RPMI8226 (cell line): ENCODE data around the gene SYCN.

Experiments used
- DNase-seq: peaks from one replicate; pipeline ENCODE4 v3.0.0-alpha.2; 2015

The SYCN gene

DNA sequence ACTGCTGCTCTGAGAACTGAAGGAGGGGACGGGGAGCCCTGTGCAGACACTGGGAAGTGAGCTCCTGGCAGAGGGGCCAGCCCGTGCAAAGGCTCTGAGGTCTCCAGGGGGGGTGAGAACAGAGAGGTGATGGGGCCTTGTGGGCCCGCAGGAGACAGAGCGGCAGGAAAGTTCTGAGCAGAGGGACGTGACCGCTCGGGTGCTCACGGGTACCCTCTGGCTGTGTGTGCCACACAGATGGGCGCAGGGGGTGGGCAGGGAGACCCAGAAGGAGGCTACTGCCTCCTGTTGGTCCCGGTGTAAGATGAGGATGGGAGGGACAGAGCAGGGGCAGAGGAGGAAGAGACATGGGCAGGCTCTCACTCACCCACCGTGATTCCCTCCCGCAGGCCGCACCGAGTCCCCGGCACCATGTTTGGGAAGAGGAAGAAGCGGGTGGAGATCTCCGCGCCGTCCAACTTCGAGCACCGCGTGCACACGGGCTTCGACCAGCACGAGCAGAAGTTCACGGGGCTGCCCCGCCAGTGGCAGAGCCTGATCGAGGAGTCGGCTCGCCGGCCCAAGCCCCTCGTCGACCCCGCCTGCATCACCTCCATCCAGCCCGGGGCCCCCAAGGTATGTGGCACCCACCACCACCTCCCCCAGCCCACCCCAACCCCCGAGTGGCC, 34.8 kb downstream of the SYCN start:
- no peak for DNase-seq

DNA sequence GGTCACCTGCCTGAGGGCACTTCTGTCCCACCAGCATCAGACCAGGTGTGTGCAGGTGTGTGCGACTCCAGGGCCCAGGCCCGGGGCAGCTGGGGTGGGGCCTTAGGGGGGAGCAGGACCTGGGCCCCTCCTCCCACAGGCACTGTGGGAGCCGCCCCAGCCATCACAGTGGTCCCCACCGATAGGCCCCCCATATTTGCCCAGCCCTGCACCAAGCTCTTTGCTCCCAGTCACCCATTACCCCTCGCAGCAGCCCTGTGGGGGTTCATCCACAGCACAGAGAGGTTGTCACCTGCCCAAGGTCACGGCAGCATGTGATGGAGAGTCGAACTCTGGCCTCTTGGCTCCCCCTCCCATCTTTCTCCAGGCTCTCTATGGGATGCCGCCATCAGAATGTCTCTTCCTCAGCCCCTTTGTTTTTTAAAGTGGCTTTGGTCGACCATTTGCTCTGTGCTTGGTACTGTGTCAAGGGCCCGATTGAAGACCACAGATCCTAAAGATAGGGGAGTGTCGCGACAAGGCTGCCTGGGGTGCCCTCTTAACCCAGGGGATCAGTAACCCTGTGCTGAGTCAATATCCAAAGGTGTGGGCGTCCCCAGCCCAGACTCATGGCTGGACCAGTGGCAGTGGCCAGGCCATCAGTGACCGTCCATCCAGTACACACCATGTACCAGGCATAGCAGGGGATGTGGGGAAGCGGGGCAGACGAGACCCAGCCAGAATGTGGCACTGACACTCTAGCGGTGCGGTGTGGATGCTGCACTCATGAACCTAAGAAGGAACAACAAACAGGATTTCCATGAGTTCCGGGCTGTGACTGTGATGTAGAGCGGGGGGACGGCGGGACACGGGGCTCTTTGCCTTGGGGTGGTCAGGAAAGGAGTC, 35.6 kb downstream of the SYCN start:
- no peak for DNase-seq

DNA sequence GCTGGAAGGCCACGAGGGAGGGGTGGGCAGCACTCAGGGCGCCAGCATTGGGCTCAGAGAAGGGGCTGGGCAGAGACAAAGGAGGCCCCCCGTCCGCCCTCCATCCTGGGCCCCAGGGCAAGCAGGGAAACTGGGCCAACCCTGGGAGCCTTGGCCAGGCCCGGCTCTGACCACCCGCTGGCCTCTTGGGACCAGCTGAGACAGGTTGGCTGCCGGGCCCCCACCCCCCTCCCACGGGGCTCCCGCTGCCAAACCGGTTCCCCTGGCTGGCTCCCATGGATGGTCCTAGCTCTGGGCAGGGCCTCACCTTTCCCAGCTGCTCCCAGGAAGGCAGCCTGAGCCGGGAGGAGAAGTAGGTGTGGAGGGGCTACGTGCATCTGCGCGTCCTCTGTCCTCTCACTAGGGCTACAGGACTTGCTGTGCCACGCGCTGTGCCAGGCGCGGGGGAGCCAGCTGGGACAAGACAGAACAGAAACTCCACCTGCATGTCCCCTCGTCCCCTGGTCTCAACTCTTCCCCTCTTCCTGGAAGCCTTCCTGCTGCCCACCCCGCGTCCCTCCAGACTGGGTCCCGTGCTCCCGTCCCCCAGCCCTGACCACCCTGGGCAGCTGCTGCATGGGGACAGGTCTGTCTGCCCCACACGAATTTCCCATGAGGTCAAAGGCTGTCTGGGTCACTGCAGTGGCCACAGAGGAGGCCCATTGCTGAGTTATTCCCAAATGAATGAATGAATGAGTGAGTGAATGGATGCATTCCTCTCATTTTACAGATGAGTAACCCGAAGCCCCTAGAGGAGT, 36.4 kb downstream of the SYCN start:
- no peak for DNase-seq

DNA sequence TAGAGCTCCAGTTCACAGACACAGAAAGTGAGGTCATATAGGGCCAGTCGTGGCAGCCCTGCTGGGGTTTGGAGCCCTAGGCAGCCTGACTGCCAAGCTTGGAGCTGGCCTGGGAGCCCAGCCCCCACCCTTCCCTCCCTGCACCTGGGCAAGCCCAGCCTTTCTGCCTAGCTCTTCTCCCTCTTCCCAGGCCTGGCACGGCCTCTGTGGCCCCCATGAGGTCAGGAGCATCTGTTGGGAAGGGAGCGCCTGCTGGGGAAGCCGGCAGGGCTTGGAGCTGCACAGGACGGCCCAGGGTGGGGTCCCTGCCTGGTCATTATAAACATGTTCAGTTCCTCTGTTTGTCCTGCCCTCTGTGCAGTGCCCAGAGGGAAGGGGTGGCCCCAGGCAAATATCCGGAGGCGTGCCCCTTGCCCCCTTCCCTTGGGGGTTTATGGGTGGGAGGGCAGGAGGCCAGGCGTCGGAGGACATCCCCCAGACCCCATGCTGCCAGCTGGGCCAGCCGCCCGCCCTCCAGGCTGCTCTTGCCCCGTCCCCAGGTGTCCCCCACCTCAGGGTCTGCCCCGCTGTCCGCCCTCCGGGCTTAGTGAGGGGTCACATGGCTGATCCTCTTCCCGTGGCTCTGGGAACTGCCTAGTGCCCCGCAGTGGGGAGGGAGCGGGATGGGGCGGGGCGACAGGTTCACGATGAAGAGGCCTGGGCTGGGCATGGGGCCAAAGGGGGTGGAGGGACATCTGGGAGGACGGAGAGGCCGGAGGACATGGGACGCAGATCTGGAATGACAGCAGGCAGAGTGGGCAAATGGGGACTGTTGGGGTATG, 37.3 kb downstream of the SYCN start:
- DNase-seq: no peak

DNA sequence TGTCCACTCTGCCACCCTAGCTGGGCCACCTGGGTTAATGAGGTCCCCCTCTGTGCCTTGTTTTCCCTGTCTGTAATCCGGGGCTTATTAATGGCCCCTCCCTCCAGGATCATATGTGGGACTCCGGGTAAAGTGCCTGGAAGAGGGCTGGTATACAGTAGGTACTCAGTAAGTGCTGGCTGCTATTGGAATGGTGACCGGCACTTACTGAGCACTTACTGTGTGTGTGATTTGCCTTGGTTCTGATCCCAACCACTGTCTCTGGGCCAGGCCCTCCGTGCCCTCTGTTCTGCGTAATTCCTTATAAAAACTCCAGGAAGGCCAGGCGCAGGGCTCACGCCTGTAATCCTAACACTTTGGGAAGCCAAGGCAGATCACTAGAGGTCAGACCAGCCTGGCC, 38.2 kb downstream of the SYCN start:
- no peak for DNase-seq

DNA sequence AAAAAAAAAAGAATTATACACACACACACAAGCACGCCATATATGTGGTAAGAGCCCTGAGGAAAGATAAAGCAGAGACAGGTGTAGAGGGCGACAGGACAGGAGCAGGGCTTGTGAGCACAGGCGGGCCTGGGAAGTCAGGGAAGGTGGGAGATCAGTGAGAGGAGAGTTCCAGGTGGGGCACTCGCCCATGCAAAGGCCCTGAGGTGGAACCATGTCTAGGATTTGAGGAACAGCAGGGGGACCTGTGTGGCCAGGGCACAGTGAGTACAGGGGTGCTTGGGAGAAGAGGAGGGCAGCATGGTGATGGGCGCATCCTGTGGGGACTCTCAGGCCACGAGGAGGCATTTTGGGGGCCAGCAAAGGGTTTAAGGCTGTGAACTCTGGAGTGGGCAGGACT, 39.8 kb downstream of the SYCN start:
- no peak for DNase-seq

DNA sequence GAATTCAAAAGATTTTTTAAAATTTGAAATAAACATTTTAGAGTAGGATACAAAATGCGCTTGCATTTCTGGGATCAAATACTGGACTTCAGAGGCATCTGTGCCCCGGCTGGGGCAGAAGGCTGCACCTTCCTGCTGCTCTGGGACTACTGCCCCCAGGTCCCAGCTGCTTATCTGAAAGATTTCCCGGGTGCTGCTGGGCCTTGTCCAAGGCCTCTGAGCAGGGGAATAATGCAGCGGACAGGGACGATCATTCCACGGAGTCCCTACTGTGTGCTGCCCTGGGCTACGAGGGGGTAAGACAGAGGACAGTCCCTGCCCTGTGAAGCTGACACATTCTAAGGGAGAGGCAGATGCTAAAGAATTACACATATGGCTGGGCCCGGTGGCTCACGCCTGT, 40.4 kb downstream of the SYCN start:
- no peak for DNase-seq

DNA sequence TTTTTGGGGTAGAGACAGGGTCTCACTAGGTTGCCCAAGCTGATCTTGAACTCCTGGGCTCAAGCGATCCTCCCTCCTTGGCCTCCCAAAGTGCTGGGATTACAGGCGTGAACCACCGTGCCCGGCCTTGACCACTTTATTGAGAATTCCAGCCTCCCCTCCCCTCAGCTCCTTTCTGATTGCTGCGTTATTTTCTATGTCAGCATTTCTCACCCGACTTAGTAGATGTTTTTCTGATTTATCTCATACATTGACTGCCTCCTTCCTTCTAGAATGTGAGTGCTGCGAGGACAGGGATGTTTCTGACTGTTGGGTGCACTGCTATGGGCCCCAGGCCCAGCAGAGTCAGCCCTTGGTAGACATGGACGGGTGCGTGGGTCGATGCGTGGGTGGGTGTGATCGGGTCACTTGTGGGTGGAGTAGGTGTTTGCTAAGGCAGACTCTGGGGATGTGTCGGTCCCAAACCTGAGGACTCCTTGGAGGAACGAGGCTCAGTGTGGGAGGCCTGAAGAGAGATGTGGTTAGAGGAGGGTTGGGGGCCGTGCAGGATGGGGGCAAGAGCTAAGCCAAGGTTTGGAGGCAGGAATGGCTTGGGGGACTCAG, 41.5 kb downstream of the SYCN start:
- DNase-seq: no peak

DNA sequence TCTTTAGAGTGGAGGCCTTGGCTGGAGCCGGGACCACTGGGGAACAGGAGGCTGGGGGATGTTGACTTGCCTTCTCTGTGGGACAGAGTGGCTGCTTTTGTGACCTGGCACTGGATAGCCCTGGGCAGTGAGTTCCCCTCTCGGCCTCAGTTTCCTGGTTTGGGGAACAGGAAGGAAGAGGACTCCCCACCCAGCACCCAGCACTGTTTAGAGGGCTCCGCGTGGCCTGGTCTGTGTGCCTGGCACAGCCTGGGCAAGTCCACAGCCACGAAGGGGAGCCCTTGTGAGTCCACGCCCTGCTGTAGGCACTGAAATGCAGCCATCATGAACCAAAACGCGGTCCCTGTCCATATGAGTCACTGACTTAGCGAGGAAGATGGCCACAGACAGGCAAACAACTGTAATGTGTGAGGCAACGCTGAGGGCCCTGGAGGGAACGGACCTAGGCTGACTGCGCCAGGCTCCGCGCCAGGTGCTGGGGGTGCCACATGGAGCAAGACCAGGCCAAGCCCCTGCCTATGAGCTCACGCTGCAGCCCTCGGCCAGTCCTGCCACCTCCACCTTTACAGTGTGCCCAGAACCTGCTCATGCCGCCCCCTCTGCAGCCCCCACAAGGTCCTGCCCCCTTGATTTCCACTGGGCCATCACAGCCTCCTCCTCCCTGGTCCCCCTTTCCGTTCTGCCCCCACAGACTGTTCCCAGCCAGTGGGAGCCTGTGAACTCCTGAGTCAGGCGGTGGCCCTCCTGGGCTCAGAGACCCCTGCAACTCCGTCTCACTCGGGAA, 43.0 kb downstream of the SYCN start:
- DNase-seq: no peak

DNA sequence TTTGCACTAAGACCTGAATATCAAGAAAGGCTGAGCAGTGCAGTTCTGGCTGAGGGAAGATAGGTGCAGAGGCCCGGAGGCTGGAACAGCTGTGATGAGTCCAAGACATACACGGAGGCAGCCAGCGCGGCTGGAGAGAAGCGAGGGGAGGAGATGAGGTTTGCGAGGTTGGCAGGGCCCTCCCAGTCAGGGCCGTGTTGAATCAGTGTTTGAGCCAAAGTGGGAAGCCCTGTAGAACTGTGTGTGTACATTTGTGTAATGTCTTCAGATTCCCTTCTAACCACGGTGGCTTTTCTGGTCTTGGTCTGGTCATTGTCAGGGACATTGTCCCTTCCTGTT, 43.6 kb downstream of the SYCN start:
- no peak for DNase-seq

DNA sequence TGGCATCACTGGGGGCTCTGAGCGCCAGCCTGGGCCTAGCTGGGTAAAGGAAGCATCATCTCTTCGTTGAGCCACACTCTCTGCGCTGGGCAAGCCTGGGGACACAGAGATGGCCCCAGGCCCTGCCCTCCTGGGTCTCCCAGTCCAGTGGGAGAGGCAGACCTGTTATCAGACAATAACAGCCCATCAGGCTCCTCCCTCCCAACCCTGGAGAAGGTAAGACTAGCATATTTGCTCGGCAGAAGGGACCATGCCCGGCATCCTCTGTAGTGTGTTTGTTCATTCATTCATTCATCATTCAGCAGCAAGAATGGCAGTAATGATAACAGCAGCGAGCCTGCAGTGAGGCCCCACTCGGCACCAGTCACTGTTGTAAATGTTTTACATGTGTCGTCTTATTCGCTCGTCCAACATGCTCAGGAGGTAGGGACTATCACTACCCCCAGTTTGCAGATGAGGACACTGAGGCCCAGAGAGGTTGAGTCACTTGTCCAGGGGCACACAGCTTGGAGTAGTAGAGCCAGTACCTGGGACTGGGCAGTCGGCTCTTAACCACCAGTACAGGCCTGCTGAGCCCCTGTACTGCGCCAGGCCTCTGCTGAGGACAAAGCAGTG, 45.3 kb downstream of the SYCN start:
- DNase-seq: no peak

DNA sequence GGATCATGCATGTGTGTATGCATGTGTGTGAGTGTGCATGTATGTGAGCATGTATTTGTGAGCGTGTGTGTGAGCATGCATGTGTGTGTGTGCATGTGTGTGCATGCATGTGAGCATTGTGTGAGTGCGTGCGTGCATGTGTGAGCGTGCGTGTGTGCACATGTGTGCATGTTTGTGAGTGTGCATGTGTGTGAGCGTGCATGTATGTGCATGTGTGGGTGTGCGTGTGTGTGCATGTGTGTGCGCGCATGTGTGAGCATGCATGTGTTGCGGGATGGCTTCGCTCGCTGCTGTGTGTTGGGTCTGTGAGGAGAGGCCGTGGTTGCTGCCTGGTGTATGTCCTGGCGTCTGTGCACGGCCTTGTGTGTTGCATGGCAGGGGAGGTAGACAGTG, 46.1 kb downstream of the SYCN start:
- DNase-seq: no peak

DNA sequence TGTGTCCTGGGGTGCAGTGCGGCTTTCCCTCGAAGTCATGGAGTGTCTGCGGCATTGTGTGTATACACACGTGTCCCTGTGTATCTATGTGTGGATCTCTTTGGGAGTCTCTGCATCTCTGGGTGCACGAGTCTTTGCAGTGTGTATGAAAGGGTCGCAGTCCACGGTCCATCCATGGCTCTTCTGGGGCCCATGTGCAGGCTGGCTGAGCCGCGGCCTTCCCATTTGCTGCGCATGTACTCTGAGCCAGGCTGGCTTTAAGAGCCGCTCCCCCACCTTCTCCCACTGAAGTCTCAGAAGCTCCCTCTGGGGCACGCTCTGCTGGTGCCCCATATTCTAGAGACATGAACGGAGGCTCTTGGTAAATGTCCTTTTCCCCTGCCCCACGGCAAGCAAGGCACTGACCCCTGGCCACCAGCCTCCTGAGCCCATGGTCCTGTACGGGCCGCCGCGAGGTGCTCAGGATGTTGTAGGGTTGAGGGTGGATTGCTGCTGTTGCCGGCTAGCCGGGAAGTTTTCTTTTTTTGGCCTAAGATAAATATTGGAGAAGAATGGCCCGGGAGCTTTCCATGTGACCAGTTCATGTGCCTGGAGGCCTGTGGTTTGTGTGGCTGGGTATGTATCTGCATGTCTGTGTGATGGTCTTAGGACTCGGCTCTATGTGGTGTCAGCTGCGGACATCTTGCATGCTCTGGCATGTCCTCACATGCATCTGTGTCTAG, 46.6 kb downstream of the SYCN start:
- DNase-seq: no peak

DNA sequence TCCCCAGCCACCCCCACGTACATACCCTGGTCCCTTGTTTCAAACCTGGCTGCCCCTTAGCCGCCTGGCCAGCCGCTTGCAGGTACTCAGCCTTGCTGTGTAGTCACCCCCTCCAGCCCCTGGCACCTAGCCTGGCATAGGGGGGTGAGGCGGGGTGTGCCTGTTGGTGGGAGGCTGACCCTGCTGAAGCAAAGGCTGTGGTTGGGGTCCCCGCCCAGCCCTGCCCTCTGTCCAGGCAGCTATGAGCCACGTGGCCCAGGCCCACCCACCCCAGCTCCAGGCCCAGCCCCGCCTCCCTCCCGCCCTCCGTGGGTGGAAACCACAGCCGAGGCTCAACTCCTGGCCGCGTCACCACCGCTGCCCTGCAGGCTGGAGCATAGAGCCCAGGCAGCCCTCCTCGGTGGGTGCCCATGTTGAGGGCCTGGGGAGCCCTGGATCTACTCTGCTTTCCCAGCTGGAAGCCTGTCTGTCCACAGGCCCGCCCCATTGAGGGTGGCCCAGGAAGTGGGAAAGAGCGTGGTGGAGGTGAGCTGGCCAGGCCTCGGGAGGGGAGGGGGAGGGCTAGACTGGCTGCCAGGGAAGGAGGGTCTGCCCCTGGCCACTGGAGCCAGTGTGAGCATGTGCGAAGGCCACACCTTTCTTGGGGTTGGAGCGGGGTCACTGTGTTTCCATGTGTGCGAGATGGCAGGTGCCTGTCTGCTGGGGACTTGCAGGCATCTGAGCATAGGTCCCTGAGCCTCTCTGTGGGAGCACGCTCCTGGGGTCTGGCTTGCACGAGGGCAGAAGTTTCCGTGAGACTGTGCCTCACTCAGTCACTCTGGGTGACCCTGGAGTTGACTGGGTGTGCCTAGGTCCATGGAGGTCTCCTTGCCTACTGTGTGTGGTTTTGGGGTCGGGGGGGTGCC, 47.5 kb downstream of the SYCN start:
- DNase-seq: no peak

DNA sequence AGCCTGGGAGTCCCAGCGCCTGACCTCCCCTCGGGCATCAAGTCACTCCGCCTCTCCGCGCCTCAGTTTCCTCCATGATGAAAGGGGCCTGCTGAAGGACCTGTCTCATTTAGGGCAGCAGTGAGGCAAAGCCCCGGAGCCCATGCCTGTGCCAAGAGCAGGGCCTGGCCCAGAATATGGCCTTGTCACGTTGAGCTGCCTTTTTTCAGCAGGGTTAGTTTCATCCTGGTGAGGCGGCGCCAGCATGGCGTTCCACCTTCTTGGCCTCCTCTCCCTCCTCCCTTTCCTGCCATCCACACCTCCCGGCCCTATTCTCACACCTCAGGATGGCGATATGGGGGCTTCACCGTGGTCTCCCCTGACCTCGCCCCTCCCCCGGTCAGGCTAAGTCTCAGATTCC, 48.3 kb downstream of the SYCN start:
- DNase-seq: no peak

DNA sequence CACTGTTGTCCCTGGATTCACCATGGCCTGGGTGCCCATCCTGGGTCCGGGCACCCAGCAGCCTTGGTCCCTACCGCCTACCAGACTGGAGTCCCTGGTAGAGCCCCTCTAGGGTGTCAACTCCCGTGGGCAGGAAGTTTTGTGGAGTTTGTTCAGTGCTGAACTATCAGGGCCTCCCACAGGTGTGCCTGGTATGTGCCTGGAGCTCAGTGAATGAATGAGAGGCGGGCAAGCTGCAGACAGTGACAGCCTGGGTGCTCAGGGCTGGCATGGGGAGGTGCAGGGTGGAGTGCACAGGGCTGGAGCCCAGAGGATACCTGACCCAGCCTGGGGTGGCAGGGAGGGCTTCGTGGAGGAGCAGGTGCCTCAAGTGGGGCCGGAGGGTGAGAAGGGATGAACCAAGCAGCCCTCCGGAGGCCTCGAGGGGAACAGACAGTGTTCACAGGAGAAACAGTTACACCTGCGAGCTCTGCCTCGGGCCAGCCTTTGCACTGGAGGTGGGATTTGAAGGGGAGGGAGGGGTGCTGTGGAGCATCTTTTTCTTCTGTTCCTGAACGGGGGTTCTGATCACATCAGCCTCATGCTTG, 48.9 kb downstream of the SYCN start:
- DNase-seq: no peak

DNA sequence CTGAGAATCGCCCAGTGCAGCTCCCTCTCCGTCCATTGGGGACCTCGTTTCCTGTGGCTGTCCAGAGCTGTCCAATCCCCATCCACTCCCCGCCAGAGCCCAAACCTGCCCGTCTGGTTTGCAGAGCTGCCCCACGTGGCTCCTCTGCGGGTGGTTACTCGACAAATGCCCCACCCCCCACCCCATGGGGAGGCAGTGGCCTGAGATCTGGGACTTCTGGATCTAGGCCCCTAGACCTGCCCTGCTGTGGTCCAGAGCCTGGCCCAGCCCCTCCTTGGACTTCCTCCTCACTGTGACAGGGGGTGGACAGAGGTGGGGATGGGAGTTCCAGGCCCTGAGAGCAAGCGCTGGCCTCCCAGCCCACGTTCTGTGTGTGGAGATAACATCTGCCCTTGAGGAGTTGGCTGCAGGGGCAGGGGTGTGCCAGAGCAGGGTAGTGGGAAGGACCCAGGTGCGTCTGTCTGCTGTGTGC, 49.4 kb downstream of the SYCN start:
- no peak for DNase-seq

DNA sequence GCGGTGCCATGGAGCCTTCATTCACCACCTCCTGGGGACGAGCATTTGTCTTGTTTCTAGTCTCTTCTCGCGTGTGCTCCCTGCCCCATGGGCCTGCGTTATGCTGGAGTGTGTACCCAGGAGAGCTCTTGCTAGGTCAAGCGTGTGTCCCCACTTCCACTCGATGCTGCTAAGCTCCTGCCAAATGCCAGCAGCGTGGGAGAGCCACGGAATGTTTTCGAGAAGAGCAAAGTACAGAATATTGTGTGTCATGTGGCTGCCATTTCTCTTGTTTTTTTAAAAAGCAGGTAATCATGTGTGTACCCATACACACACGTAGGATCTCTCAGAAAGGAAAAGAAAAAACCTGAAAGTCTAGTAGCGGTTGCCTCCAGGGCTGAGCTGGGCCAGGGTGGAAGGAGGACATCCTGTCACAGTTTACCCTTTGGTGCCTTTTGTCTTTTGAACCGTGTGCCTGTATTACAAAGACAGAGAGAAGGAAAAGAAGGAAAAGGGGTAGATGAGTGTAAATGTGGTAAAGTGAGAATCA, 49.9 kb downstream of the SYCN start:
- DNase-seq: no peak
